ENCODE measurements around the gene LY6G5C. TPM values are rescaled to one million over a fixed set of nuclear protein-coding genes. Genes with fewer than 3 reads are reported as not detected.

The LY6G5C gene
- total and polyA plus RNA-seq, 9 of the 15 experiments (the other 6 are each of a cell fraction or from before 2014, with no cell fraction given), result 0.10 to 0.67 (median 0.46) TPM; not detected in 4

DNA sequence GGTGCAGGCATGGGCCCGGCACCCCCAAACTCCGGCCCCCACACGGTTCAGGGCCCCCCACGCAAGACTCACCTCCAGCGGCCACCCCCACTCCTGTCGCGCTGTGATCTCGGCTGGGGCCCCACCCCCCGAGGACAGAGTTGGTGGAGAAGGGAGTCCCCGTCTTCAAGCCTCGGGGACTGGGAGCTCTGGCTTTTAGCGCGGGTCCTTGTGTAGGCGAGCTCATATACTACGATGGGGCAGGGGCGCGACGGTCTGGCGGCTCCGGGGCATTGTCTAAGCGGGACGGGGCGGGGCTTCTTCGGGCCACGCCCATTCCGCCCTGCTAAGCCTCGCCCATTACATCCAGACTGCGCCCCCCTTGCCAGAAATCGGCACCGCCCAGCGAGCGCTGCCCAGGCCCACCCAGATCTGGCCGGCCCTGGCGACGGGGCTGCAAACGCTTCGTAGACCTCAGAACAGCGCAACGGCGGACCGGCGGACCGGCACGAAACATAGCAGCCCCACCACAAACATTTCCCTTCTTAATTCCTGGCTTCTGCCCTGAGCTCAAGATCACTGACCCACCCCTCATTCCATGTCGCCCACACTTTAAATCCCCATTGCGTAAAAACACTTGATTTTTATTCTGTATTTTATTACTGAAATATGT is 49.2 kb upstream of the LY6G5C start (continued):
- TF ChIP-seq, protein P1, sequence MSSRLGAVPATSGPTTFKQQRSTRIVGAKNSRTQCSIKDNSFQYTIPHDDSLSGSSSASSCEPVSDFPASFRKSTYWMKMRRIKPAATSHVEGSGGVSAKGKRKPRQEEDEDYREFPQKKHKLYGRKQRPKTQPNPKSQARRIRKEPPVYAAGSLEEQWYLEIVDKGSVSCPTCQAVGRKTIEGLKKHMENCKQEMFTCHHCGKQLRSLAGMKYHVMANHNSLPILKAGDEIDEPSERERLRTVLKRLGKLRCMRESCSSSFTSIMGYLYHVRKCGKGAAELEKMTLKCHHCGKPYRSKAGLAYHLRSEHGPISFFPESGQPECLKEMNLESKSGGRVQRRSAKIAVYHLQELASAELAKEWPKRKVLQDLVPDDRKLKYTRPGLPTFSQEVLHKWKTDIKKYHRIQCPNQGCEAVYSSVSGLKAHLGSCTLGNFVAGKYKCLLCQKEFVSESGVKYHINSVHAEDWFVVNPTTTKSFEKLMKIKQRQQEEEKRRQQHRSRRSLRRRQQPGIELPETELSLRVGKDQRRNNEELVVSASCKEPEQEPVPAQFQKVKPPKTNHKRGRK (tag; IDR thresholded peaks at IDR 0.05), result no peak
- TF ChIP-seq RHOXF2B (CRISPR knock-in tag; conservative IDR thresholded peaks at IDR 0.05) (peak; percentile 98), RBM22 (IDR thresholded peaks at IDR 0.05; ENCODE audit: low read depth, low read length, poor library complexity, severe bottlenecking) (peak; percentile 99), ZNF57 (CRISPR knock-in tag; IDR thresholded peaks at IDR 0.05) (peak; percentile 95), TAF7 (tag; IDR thresholded peaks at IDR 0.05) (peak; percentile 39; the same call in 1 of the 2 replicates), EP400 (IDR thresholded peaks at IDR 0.05) (no peak), ZNF408 (CRISPR knock-in tag; IDR thresholded peaks at IDR 0.05; ENCODE audit: low read depth) (no peak), MYC (IDR thresholded peaks at IDR 0.05; ENCODE audit: low read depth, low read length) (peak; percentile 62), MYC (CRISPR knock-in tag; IDR thresholded peaks at IDR 0.05; ENCODE audit: borderline replicate concordance, low read depth) (peak; percentile 100), SMAD3 (CRISPR knock-in tag; conservative IDR thresholded peaks at IDR 0.05) (peak; percentile 97), CHCHD3 (CRISPR knock-in tag; IDR thresholded peaks at IDR 0.05) (peak; percentile 91), NCOR1 (IDR thresholded peaks at IDR 0.05) (no peak), ZNF134 (CRISPR knock-in tag; conservative IDR thresholded peaks at IDR 0.05) (peak; percentile 82), KLF13 (tag; IDR thresholded peaks at IDR 0.05; ENCODE audit: borderline replicate concordance, low read depth) (no peak)
- TF ChIP-seq, protein P2, sequence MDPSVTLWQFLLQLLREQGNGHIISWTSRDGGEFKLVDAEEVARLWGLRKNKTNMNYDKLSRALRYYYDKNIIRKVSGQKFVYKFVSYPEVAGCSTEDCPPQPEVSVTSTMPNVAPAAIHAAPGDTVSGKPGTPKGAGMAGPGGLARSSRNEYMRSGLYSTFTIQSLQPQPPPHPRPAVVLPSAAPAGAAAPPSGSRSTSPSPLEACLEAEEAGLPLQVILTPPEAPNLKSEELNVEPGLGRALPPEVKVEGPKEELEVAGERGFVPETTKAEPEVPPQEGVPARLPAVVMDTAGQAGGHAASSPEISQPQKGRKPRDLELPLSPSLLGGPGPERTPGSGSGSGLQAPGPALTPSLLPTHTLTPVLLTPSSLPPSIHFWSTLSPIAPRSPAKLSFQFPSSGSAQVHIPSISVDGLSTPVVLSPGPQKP (CRISPR knock-in tag; IDR thresholded peaks at IDR 0.05), result no peak
- TF ChIP-seq, protein P3, sequence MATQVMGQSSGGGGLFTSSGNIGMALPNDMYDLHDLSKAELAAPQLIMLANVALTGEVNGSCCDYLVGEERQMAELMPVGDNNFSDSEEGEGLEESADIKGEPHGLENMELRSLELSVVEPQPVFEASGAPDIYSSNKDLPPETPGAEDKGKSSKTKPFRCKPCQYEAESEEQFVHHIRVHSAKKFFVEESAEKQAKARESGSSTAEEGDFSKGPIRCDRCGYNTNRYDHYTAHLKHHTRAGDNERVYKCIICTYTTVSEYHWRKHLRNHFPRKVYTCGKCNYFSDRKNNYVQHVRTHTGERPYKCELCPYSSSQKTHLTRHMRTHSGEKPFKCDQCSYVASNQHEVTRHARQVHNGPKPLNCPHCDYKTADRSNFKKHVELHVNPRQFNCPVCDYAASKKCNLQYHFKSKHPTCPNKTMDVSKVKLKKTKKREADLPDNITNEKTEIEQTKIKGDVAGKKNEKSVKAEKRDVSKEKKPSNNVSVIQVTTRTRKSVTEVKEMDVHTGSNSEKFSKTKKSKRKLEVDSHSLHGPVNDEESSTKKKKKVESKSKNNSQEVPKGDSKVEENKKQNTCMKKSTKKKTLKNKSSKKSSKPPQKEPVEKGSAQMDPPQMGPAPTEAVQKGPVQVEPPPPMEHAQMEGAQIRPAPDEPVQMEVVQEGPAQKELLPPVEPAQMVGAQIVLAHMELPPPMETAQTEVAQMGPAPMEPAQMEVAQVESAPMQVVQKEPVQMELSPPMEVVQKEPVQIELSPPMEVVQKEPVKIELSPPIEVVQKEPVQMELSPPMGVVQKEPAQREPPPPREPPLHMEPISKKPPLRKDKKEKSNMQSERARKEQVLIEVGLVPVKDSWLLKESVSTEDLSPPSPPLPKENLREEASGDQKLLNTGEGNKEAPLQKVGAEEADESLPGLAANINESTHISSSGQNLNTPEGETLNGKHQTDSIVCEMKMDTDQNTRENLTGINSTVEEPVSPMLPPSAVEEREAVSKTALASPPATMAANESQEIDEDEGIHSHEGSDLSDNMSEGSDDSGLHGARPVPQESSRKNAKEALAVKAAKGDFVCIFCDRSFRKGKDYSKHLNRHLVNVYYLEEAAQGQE (IDR thresholded peaks at IDR 0.05; ENCODE audit: borderline replicate concordance), result no peak
- TF ChIP-seq, protein P3 (CRISPR knock-in tag; IDR thresholded peaks at IDR 0.05; ENCODE audit: low read depth), result peak; percentile 95
